GM21360 (cell line): ENCODE data around the gene CENPB.
"Not testable (repeated sequence)": the region's sequence is repeated elsewhere in the genome, so short reads cannot be mapped to it uniquely, and the experiment has no call there.

Experiments
- ATAC-seq: cut with Tn5 transposase; IDR thresholded peaks from one replicate; pipeline ENCODE4 v1.9.1; 2021; ENCODE audit warnings: mild to moderate bottlenecking, moderate library complexity; ENCODE audit not compliant: unreplicated experiment

CENPB gene

DNA sequence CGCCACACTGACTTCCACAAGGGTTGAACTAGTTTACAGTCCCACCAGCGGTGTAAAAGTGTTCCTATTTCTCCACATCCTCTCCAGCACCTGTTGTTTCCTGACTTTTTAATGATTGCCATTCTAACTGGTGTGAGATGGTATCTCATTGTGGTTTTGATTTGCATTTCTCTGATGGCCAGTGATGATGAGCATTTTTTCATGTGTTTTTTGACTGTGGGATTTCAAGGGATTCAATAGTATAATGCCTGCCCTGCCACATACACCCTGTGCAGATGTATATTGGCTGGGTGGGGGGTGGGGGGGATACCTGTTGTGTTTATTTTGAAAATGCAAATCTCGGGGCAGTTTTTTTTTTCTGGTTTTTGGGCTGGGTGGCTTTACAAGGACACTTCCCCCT, 7.6 kb upstream of the CENPB start:
- ATAC-seq, result not testable (repeated sequence)

DNA sequence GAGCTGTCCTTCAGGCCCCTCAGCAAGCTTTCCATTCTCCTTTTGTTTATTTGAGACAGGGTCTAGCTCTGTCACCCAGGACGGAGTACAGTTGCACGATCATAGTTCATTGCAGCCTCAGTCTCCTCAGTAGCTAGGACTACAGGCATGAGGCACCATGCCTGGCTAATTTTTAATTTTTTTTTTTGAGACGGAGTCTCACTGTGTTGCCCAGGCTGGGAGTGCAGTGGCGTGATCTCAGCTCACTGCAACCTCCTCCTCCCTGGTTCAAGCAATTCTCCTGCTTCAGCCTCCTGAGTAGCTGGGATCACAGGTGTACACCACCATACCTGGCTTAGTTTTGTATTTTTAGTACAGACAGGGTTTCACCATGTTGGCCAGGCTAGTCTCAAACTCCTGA, 2.7 kb upstream of the CENPB start:
- not testable (repeated sequence) for ATAC-seq

DNA sequence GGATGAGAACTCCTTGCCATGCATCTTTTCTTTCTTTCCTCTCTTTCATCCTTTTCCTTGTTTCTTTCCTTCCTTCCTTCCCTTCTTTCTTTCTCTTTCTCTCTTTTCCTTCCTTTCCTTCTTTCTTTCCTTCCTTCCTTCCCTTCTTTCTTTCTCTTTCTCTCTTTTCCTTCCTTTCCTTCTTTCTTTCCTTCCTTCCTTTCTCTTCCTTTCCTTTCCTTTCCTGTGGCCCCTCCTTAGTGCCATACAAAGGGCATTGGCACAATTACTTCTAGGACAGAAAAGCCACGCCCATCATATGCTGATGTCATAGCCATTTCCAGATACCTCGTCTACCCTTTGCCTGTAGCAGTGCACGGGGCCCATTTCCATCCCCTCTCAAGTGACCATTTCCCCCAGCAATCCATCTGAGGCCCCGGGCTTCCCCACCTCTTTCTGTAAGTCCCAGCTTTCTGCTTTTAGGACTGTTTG, 2.2 kb upstream of the CENPB start:
- ATAC-seq, result no peak

DNA sequence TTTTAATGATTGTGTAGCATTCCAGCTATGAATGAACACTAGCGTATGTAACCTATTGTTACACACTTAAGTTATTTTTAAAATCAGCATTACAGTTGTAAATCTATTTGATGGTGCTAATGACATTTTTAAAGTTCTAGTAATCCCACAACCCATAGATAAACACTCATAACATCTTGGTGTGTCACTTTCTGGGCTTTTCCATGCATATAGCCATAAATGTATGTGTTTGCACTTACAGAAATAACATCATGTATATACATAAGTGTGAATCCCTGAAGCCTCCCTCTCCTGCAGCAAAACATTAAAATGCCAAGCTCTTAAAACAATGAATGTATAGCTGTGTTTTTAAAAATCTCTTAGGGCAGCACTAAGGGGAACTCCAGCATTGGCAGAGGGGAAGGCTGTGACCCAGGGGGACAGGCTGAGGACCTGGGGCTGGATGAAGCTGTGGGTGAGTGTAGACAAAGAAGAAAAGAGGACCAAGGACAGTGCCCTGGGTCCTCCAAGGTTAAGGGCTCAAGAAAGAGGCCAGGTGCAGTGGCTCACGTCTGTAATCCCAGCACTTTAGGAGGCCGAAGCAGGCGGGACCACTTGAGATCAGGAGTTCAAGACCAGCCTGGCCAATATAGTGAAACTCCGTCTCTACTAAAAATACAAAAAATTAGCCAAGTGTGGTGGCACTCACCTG, 929 bp upstream of the CENPB start:
- ATAC-seq, result no peak

DNA sequence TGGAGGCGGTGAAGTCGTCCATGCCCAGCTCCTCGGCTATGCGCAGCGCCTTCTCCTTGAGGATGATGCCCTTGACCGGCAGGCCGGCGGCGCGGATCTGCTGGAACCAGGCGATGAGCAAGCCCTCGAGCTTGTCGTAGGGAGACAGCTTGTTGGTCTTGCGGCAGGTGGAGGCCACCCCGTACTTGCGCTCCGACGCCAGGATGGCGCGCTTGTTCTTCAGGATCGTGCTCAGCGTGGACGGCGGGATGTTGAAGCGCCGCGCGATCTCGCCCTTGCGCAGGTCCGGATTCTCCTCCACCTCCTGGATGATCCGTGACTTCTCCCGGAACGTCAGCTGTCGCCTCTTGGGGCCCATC, 435 bp downstream of the CENPB start:
- ATAC-seq, result peak; percentile 9

DNA sequence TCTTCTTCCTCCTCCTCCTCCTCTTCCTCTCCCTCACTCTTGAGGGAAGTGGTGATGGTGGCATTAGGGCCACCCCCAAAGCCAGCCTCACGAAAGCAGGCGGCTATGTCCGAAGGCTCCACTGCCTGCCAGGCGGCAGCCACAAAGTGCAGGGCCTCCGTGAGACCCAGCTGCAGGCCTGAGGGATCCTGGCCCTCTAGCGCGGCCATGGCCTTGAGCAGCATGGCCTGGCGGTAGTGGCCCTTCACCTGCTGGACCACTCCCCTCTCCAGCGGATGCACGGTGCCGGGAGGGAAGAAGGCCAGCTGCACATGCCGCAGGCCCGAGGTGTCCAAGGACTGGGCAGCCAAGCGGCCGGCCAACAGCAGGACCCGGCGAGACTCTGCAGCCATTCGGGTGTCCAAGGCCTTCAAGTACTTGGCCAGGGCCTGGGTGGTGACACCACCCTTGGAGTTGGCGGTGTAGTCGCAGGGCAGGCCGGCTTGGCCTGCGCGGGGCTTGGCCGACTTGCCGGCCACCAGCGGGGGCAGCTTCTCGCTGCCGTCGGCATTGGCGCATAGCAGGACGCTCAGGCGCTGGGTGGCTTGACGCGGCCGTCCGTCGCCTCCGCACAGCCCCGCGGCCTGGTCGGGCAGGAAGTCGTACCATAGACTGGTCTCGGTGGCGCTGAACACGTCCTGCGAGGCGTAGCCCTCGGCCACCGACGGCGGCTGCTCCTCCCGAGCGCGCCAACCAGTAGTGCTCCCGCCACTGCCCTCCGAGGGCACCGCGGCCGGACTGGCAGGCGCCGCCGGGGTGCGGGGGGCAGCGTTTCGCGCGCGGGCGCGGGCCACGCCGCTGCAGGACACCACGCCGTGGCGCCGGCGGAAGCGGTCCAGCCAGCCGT, 1.1 kb downstream of the CENPB start:
- ATAC-seq, result no peak

DNA sequence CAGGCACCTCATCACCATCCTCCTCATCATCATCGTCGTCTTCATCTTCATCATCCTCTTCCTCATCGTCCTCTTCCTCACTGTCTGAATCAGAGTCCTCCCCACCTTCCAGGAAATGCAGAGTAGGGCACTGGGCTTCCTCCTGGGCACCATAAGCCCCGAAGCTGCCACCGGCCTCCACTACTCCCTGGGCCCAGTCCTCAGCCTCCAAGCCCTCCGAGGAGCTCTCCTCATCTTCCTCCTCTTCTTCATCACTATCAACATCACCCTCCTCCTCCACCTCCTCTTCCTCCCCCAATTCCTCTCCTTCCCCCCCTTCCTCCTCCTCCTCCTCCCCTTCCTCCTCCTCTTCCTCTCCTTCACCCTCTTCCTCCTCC, 1.7 kb downstream of the CENPB start:
- ATAC-seq, result no peak

DNA sequence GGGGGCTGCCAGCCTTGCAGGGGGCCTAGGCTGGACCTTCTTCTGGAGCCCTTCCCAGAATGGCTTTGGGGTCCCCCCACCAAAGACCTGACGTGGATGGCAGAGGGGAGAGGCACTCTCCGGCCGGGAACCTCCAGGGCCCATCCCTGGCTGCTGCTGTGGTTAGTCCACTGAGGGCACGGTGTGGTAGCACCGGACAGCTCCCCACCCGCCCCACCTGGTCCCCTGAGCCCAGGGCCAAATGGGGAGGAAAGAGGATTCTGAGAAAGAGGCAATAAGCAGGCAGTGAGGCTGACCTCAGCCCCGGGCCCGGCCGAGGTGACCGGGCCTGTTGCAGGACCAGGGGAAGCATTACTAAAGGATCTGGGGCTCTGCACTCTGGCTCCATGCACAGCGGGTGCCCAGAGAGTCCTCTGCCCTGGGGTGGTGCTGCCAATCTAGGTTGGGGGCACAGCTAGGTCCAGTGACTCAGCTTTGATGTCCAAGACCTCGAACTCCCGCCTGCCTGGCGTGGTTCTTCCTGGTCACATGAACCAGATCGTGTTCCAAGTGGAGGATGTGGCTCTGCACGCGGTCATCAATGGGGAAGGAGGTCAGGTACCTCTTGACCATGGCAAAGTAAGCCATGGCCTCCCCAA, 2.2 kb downstream of the CENPB start:
- no peak for ATAC-seq

DNA sequence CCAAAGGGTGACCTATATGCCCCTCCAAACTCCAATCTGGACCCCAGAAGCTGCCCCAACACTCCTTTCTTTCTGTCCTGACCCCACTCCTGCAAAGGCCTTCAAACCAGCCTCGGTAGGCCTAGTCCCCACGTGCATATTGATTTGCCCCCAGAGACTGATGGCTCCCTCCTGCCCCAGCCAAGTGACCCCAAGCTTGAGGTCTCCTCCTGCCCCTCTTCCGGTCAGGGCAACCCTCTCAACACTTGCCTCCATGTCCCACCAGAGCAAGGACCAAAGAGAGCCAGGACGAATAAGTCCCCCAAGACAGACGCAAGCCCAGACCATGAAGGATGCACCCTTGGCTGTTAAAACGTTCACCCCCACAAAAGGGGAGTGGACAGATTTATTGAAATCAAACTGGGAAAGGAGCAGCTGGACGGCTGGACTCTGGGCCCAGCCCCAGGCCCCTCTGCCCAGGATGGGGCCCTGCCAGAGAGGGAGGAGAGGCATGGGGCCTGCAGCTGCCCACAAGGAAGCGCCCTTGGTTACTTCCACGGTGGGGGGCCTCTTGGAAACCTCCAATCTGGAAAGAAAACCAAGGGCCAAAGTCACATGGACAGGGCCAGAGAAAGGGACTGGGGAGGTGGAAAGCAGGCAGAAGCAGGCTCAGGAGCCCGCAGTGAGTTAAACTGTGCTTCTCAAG, 2.9 kb downstream of the CENPB start:
- ATAC-seq, result no peak

DNA sequence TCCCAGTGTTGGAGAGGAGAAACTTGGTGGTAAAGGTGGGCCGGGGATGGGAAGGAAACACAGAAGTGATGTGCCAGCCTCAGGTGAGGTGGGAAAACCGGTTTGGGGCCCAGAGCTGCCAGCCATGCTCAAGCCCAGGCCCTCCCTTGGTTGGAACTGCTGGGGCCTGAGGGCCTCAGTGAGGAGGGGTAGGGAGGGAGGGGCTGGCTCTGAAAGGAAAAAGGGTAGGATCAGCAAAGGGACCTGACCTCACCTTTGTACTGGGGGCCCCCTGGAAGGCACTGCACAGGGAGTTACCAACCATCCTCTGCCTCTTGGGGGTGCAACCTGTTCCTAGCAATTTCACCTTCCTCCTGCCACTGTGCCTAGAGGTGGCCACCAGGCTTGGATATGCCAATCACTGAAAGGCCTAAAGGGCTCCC, 3.5 kb downstream of the CENPB start:
- no peak for ATAC-seq

DNA sequence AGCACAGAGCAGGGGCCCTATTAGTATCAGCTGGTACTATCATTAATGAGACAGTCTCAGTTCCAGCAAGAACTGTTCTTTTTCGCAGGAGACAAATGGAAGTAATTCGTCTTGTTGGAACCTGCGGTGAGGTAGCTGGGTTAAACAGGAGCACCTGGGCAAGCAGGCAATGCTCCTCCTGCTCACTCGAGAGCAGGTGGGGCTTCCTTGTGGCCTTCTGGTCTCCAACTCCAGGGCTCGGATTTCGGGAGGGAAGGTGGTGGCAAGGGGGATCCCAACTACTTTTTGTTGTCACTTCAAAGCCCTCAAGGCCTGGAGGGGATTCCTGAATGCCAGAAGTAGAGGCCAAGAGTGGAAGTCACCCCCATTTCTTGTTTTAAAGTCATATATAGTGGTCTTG, 3.9 kb downstream of the CENPB start:
- ATAC-seq, result no peak

DNA sequence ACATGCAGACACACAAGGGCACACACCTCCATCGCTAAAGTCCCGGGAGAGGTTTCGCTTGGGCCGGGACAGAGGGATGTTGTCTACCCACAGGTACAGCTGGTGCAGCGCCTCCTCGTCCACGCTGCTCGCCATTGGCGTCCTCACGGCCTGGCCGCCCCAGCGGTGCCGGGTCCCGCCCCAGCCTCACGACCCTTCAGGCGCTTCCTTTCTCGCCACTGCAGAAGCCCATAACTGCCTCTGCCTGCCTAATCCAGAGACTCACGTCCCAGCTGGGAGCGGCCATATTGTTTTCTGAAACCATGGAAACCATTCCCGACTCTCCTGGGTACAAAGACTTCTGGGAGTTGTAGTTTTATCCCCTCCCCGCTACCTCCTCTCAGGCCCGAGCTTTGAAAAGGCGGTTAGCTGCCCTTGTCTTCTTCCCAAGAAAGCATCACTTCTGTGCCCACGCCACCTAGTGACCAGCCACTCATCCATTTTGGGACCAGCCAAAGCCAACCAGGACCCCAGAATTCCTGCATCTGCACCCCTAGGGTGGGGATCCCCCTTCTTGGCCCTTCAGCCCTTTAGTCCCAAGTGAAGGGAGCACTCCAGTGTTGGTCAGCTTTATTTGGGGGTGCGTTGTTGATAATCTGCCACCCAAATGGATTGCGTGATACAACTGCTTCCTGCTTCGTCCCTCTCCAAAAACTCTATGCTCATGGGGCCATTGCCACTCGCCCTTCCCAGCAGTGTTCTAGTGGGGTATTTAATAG, 5.2 kb downstream of the CENPB start, which contains the start of gene SPEF1:
Gene SPEF1 (minus strand): TSS at position 296 of the 758 bp plus-strand sequence. CDS start 161 bp downstream, at position 135.
- ATAC-seq, result peak; percentile 55

DNA sequence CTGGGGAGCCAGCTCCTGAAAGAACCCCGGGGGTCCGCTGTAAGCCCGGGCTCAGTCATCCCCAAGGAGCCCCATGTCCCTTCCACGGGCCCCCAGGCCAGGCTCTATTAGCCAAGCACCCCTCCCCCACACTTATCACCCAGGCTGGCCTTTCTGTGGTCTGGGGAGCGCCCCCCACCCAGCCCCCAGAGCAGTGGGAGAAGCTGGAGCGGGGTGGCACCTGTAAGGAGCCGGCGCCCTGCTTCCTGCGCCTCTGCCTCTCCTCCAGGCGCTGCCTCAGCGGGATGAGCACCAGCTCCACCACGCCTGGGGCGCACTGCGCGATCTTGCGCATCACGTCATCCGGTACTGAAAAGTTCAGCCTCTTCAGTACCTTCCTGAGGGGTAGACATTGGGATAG, 7.6 kb downstream of the CENPB start:
- ATAC-seq, result no peak

DNA sequence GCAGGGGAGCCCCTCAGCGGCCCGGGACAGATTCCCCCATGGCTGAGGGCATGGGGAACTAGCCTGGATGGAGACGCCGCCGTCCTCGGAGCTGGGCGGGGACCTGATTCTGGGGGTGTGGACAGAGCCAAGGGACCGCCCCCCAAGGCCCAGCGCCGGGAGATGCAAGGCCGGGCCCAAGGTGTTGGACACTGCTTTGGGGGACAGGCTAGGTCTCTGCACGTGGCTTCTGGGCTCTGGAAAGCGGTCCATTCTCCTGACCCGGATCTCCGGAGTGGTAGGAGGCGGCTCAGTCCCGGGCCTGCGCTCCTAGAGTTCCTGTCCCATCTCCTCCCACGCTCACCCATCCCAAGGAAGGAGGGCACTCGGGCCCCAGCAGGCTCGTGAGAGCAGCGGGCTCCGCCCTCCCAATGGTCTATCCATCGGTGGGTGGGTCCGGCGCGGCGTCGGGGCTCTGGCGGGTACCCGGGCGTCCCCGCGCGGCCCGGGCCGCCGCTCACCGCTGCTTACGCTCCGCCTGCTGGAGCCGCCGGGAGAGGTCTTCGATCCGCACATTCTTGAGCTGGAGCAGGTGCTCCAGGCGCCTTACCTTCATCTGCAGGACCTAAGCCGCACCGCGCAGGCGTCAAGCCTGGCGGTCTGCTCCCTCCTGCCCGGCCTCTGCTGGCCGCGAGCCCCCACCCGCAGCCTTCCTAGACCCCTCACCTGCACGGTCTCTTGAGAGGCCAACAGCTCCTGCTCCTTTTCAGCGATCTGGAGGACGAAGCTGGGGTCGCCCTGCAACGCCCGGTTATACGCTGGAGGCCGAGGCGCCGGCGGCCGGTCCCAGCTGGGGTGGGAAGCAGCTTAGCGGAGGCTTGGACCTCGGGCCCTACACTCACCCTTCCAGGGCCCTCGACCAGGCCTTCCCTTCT, 8.6 kb downstream of the CENPB start:
- ATAC-seq, result no peak

DNA sequence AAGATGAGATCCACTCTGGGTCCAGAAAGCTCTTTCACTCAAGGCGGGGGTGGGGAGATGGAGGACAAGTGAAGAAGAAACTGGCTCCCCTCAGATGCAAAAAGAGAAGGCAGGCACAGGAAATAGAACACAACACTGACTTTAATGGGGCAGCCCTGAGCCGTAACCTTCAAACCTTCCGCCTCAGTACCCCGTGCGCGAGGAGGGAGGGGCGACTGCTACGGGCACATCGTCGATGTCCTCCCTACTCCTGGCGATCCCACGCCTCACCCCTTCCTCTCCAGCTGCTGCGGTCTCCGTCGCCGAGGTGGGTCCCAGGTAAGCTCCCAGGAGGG, 9.2 kb downstream of the CENPB start:
- ATAC-seq, result no peak

DNA sequence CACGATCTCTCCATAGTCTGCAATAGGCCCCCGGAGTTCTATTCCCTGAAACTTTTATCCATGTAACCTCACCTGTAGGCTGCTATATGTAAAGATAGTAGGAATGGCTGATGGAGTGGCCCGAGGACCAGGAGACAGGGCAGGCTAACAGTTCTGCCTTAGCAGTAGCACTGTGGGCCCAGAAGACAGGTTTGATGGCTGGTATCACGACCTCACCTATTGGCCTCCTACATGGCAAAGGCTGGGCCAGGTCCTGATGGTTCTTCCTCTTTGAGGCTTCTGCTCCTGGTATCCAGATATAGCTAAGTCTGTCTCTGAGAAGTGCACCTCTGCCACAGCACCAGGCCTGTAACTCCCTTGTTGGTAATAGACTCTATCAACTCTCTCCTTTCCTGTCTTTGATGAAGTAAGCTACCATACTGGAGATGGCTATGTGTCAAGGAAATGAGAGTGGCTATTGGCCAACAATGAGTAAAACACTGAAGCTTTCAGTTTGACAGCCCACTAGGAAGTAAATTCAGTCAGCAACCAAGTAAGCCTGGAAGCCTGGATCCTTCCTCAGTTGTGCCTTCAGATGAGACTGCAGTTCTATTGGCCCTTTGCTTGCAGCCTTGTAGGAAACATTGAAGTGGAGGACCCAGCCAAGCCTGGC, 11.0 kb downstream of the CENPB start:
- no peak for ATAC-seq

DNA sequence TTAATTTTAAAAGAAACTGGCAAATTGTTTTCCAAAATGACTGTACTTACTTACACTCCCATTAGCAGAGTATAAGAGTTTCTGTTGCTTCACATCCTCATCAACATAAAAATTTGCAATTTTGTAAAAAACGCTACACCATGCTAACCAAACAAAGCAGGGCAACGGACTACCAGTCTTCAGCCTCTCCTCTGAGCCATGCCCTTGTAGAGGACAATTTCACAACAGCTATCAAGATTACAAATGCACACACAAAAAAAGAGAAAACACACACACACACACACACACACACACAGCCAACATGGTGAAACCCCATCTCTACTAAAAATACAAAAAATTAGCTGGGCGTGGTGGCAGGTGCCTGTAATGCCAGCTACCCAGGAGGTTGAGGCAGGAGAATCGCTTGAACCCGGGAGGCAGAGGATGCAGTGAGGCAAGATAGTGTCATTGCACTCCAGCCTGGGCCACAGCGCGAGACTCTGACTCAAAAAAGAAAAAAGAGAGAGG, 14.9 kb downstream of the CENPB start:
- no peak for ATAC-seq

DNA sequence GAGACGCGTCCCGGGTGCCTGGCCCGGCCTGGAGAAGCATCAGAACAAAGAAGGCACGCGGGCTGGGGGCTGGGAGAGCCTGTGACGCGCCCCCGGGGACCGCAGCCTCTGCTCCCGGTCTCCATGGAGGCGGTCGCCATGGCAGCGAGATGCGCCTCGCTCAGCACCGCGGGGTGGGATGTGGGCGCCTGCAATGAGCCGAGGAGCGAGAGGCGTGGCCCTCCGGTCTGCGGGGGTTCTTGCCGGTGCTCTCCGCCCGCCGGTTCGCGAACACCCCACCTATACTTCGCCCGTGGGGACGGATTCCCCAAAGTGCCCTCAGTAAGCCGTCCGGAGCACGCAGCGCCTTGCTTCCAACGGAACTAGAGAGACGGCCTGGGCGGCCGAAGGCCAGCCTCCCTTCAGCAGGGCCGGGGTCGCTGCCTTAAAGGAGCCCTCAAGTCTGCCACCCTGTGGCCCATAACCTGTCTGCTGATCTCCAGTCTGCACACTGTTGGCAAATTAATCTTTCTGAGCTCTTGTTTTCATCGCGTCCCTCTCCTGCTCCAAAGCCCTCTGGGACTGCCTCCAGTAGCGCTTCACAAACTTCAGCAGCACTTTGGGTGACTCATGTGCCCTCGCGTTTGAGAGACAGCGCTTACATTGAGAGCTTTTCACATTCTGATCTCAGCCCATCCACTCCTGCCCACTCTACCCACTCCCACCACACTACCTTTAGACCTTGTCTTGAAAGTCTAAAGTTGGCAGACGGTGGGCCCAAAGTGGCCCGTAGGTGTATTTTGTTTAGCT, 18.0 kb downstream of the CENPB start:
- peak; percentile 26 for ATAC-seq
